Bronchial epithelial cell (primary cell): Measurements from ENCODE around the gene HOXD3. TPM values are rescaled to one million over a fixed set of nuclear protein-coding genes. Genes with fewer than 3 reads are reported as not detected.

Experiments used
- DNase-seq: peaks from one replicate; pipeline ENCODE4 v3.0.0-alpha.2; 2010; ENCODE audit warnings: low read depth
- FAIRE-seq: peaks from 2 replicates; lab custom pipeline; 2011; peaks lifted over from hg19 to GRCh38; lab: Jason Lieb, UNC
- H3K27me3 ChIP-seq: 2 replicates; pipeline ENCODE4 v1.5.1; 2011; ENCODE audit warnings: low read length; ENCODE audit not compliant: control insufficient read depth, insufficient read depth
- H3K36me3 ChIP-seq: 2 replicates; pipeline ENCODE4 v1.5.1; 2011; ENCODE audit warnings: low read length; ENCODE audit not compliant: control insufficient read depth, insufficient read depth
- H3K4me3 ChIP-seq: 2 replicates; pipeline ENCODE4 v1.5.1; 2011; ENCODE audit warnings: mild to moderate bottlenecking, low read depth, low read length, control low read depth
- CTCF ChIP-seq: IDR thresholded peaks from 2 replicates; pipeline ENCODE4 v1.5.1; 2011; ENCODE audit warnings: mild to moderate bottlenecking, moderate library complexity, low read length, control low read depth, inconsistent platforms; ENCODE audit not compliant: insufficient read depth, severe bottlenecking
- total RNA-seq: library from RNA; depleted of rRNA; stranded (reverse); fragments of >200 nt; gene quantifications from 2 replicates; pipeline ENCODE4 v1.2.1, GENCODE V29; 2014

HOXD3 gene
- total RNA-seq, 1 donor from 2014 or later = not detected

DNA sequence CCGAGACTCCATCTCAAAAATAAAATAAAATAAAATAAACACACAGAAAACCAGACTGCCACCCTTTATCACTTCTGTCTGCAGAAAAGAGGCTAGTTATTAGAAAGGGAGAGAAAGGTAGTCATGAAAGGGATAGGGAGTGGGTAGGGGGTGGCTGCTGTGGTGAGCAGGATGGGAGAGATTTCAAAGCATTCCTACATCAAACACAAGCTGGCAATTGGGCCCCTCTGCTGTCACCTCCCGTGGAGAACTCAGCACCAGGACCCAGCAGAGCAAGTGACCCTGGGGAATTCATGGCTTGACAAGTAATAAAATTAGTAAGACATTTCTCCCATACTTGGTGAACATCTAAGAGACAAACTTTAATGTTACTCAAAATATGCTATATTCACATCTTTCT is 27.6 kb downstream of the HOXD3 start:
- FAIRE-seq (no peak), DNase-seq (no peak)
- Histone ChIP-seq H3K4me3 (no peak overlapping the region), H3K36me3 (no peaks in the 10 kb centered on the region), H3K27me3 (peaks cover 38% of the 10 kb centered on the region)
- no peak for TF ChIP-seq CTCF

- H3K36me3 ChIP-seq = no peaks in the 10 kb centered on the region
- no peak for DNase-seq
- no peak for TF ChIP-seq CTCF
- no peak overlapping the region for H3K4me3 ChIP-seq
- H3K27me3 ChIP-seq = peaks cover 38% of the 10 kb centered on the region
- FAIRE-seq = no peak
These were observed 28.9 kb downstream of the HOXD3 start for GRCh38 chr2:176186024-176186423.

GRCh38 chr2:176187200-176187898 is 30.2 kb downstream of the HOXD3 start:
- FAIRE-seq (no peak), DNase-seq (no peak)
- Histone ChIP-seq H3K27me3 (peaks cover 40% of the 10 kb centered on the region), H3K36me3 (no peaks in the 10 kb centered on the region), H3K4me3 (no peak overlapping the region)
- no peak for TF ChIP-seq CTCF

GRCh38 chr2:176187899-176188773 is 31.0 kb downstream of the HOXD3 start, which contains the start of gene HOXD1:
Gene HOXD1, plus strand, starts transcription at chr2:176188668. Its CDS starts 134 bp downstream, at chr2:176188802.
- TF ChIP-seq CTCF = no peak
- FAIRE-seq = no peak
- Histone ChIP-seq H3K36me3 (no peaks in the 10 kb centered on the region), H3K27me3 (peaks cover 41% of the 10 kb centered on the region), H3K4me3 (peak within 1 kb of the TSS; percentile 42)
- DNase-seq = no peak

DNA sequence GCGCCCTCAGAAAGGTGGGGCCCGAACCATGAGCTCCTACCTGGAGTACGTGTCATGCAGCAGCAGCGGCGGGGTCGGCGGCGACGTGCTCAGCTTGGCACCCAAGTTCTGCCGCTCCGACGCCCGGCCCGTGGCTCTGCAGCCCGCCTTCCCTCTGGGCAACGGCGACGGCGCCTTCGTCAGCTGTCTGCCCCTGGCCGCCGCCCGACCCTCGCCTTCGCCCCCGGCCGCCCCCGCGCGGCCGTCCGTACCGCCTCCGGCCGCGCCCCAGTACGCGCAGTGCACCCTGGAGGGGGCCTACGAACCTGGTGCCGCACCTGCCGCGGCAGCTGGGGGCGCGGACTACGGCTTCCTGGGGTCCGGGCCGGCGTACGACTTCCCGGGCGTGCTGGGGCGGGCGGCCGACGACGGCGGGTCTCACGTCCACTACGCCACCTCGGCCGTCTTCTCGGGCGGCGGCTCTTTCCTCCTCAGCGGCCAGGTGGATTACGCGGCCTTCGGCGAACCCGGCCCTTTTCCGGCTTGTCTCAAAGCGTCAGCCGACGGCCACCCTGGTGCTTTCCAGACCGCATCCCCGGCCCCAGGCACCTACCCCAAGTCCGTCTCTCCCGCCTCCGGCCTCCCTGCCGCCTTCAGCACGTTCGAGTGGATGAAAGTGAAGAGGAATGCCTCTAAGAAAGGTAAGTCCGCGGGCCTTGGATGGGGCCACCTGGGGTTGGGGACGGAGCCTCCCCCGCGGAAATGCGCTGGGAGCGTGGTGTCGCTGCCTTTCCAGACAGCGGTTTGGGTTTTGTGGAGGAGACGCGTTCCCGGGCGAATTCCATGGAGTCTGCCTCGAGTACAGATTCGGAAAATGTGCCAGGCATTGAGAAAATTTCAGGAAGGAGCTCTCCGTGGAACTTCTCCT is 31.9 kb downstream of the HOXD3 start:
- H3K36me3 ChIP-seq = no peaks in the 10 kb centered on the region
- peak overlapping the region; percentile 42 for H3K4me3 ChIP-seq
- peaks cover 39% of the 10 kb centered on the region for H3K27me3 ChIP-seq
- no peak for FAIRE-seq
- no peak for TF ChIP-seq CTCF
- DNase-seq = no peak
